LNCaP clone FGC (cell line): ENCODE measurements around the gene ZNF43.
"Not testable (repeated sequence)": the region's sequence is repeated elsewhere in the genome, so short reads cannot be mapped to it uniquely, and the experiment has no call there.

Source experiments
- DNase-seq: peaks from one replicate; pipeline ENCODE4 v3.0.0-alpha.2; 2011; ENCODE audit warnings: low read depth
- H3K4me3 ChIP-seq: 2 replicates; pipeline ENCODE4 v1.5.1; 2011; ENCODE audit warnings: mild to moderate bottlenecking, low read depth, low read length, control low read depth
- TF ChIP-seq, protein P1 (sequence below): IDR thresholded peaks from 2 replicates; pipeline ENCODE4 v1.5.1; 2012; ENCODE audit warnings: mild to moderate bottlenecking; ENCODE audit not compliant: control insufficient read depth, insufficient read depth; ENCODE audit errors: extremely low read depth

The ZNF43 gene

DNA sequence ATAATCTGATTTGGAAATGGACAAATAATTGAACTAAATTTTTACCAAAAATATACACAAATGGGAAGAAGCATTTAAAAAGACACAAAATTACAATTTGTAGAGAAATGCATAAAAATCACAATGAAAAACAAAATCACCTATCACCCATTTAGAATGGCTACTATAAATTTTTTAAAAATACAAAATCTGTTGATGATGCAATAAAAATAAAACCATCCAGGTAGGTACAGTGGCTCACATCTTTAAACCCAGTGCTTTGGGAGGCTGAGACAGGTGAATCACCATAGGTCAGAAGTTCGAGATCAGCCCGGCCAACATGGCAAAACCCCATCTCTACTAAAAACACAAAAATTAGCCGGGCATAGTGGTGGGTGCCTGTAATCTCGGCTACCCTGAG, 23.5 kb downstream of the ZNF43 start:
- DNase-seq = no peak
- H3K4me3 ChIP-seq = no peak overlapping the region
- TF ChIP-seq, protein P1, sequence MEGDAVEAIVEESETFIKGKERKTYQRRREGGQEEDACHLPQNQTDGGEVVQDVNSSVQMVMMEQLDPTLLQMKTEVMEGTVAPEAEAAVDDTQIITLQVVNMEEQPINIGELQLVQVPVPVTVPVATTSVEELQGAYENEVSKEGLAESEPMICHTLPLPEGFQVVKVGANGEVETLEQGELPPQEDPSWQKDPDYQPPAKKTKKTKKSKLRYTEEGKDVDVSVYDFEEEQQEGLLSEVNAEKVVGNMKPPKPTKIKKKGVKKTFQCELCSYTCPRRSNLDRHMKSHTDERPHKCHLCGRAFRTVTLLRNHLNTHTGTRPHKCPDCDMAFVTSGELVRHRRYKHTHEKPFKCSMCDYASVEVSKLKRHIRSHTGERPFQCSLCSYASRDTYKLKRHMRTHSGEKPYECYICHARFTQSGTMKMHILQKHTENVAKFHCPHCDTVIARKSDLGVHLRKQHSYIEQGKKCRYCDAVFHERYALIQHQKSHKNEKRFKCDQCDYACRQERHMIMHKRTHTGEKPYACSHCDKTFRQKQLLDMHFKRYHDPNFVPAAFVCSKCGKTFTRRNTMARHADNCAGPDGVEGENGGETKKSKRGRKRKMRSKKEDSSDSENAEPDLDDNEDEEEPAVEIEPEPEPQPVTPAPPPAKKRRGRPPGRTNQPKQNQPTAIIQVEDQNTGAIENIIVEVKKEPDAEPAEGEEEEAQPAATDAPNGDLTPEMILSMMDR = no peak

DNA sequence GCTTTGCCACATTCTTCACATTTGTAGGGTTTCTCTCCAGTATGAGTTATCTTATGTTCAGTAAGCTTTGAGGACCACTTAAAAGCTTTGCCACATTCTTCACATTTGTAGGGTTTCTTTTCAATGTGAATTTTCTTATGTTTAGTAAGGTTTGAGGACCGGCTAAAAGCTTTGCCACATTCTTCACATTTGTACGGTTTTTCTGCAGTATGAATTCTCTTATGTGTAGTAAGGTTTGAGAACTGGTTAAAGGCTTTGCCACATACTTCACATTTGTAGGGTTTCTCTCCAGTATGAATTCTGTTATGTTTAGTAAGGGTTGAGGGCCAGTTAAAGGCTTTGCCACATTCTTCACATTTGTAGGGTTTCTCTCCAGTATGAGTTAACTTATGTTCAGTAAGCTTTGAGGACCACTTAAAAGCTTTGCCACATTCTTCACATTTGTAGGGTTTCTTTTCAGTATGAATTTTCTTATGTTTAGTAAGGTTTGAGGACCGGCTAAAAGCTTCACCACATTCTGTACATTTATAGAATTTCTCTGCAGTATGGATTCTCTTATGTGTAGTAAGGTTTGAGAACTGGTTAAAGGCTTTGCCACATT, 27.5 kb downstream of the ZNF43 start:
- not testable (repeated sequence) for DNase-seq, H3K4me3 ChIP-seq

DNA sequence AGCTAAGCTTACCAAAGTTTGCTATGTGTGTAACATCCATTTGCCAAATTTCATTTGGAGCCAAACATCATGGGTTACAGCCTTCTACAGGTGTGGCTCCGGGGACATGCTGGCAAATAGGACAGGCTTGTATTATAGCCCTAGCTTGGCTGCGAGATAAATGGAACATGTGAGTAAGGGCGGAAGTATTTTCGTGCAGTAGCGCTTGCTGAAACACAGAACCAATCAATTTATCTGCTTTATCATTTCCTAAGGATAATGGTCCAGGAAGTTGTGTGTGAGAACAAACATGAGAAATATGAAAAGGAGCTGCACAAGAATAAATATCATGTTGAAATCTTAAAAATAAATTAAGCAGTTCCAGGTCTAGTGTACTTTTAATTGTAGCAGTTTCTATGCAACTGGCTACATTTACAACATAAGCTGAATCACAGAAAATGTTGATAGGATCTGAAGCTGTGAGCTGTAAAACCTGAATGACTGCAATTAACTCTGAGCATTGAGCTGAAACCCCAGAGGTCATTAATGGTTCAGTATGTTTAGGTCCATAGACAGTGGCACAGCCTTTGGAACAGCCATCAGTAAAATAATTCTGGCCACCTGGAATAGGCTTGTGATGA, 46.4 kb downstream of the ZNF43 start:
- TF ChIP-seq, protein P1 = no peak
- H3K4me3 ChIP-seq = no peak overlapping the region
- DNase-seq = peak; percentile 7

DNA sequence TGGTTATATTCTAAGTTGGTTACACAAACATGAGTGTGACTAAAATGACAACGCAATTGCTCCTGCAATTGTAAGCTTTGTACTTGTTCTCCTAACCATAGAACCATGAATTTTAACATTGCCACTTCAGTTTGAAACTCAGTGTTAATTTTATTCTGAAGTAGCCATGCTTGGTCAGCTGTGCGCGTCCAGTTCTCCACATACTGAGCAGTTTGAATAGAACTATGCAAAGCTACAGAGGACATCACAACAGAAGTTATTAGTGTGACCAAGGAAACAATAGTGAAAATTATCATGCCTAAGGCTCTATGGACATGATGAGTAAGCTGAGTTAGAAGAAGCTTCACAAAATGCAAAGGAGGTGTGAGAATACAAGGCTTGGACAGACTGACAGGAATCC, 49.0 kb downstream of the ZNF43 start:
- no peak for DNase-seq
- TF ChIP-seq, protein P1 = no peak
- H3K4me3 ChIP-seq = no peak overlapping the region

DNA sequence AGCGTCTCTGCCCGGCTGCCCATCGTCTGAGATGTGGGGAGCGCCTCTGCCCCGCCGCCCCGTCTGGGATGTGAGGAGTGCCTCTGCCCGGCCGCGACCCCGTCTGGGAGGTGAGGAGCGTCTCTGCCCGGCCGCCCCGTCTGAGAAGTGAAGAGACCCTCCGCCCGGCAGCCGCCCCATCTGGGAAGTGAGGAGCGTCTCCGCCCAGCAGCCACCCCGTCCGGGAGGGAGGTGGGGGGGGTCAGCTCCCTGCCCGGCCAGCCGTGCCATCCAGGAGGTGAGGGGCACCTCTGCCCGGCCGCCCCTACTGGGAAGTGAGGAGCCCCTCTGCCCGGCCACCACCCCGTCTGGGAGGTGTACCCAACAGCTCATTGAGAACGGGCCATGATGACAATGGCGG, 60.2 kb downstream of the ZNF43 start:
- not testable (repeated sequence) for H3K4me3 ChIP-seq

DNA sequence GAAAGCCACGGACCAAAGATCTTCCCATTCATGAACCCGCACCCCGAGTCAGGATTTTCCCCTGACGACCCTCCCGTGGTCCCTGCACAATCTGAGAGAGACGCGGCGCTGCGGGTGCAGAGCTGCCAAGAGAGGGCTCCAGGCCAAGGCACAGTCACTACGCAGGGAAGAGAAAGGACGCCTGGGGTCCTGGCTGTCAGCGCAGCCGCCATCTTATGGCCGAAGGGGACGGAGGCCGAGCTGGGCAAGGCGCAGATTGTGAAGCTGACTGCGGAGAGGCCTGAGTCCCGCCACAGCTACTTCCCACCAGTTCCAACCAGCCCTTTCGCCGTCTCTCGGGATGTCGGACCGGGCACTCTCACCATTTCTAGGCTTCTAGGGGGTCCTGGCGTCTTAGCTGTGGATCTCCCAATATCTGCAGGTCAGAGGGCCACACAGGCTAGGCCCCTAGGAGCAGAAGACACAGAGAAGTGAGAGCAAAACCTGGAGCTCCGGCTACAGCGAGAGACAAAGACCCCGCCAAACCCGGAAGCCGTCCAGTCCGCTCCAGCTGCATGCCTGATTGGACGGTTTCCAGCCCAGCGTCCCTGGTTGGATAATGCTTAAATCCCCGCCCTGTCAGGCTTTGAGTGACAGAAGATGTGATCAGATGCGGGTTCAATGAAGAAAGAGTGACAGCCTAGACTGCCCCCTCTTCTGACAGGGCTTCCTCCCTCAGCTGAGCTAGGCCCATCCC, 68.7 kb downstream of the ZNF43 start, which contains the start of gene ZNF100:
TSS of gene ZNF100 (minus strand) at position 515 of the 736 bp plus-strand sequence. CDS start at position 365, 150 bp downstream.
- peak; percentile 91 for DNase-seq
- peak within 1 kb of the TSS; percentile 92 for H3K4me3 ChIP-seq
- TF ChIP-seq, protein P1 = no peak

More for the DNA sequence above, 60.2 kb downstream of the ZNF43 start:
- not testable (repeated sequence) for DNase-seq

DNA sequence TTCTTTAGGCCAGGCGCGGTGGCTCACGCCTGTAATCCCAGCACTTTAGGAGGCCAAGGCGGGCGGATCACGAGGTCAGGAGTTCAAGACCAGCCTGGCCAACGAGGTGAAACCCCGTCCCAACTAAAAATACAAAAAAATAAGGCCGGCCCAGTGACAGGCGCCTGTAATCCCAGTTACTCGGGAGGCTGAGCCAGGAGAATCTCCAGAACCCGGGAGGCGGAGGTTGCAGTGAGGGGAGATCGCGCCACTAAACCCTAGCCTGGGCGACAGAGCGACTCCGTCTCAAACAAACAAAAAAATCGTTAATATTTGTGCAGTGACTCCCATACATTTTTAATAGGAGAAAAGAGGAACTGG, 69.3 kb downstream of the ZNF43 start:
- DNase-seq = not testable (repeated sequence)

DNA sequence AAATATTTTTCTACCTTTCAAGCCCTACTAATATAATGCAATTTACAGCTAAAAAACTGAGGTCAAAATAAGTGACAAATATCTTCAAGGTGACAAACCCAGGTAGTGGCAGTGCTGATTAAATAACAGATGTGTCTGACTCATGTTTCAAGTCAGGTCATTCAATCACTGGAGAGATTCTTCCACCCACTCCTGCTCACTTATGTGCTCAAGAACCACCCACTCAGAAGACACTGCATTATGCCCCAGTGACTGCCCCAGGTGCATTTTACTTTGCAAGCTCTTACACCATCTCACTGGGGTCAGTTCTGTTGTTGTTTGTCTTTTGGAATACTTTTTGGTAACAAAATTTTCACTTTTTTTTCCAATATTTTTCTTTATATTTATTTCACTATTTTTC, 70.8 kb downstream of the ZNF43 start:
- H3K4me3 ChIP-seq = no peak overlapping the region
- TF ChIP-seq, protein P1 = no peak
- no peak for DNase-seq

More for the DNA sequence above, 69.3 kb downstream of the ZNF43 start:
- peak overlapping the region; percentile 92 for H3K4me3 ChIP-seq

DNA sequence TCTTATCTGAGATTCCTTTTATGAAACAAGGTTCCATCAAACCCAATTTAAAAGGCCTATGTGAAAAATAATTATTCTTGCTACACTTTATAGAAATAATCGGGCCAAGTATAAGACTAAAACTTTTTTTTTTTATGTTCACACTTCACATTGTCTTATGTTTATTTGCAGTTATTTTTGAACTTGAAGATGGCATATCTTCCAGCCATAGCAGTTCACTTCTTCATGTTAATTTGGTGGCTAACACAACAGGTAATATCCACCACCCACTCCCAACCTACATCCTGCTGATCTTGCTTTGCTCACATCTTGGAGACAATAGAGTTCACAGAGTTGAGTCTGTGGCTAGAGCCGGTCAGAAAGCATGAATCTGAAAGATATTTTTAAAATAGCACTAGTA, 74.4 kb downstream of the ZNF43 start:
- not testable (repeated sequence) for H3K4me3 ChIP-seq, DNase-seq
